GM15510 (cell line): Measurements from ENCODE around the gene OPCML.

Experiments
- POLR2A ChIP-seq: IDR thresholded peaks from 3 replicates; pipeline ENCODE4 v1.6.1; 2011; ENCODE audit warnings: borderline replicate concordance; ENCODE audit not compliant: insufficient read length; ENCODE audit errors: extremely low read depth

Gene OPCML

DNA sequence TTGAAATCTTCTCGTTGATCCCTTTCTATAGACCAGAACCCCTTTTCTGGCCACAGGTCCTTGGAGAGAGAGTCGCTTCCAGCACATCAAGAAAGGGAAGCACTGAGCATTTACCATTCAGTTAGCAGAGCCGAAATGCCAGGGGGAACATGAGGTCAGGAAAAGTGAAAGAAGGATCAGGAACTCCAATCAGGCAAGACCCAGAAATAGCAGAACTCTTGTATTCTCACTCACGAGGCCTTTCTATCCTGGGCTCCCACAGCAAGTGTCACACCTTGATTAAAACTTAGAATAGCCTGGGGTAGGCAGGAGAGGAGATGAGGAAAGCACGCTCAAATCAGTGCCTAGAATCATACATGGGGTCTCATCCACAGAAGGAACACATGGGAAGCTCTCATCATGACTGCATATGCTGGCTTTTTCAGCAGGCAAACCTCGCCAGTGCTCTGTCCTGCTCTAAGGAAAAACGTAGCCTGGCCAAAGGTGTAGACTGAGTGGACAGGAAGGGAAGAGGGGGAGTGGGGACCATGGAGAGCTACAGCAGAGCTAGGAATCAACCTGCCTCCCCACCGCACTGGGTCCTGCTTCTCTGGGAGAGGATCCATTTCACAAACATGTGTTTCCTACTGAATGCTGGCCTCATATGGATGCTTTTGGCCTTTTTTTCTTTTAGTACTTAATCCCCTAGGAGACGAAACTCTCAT lies 40.5 kb downstream of the OPCML start:
- TF ChIP-seq POLR2A = no peak

DNA sequence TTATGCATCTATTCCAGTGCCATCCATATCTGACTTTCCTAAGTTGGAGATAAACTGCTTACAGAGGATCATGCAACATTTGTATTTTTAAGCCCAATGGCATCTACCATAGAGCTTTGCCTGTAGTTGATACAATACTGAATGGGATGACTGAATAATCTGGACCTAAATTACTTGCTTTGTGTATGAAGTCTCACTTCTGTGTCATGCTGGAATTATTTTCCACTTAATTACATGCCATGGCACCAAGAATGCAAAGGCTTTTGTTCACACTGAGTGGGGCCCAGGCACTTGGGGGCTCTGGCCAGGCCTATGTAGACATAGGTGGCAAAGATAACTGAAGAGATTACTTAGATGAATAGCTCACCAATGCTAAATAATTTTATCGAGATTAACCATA lies 51.6 kb downstream of the OPCML start:
- TF ChIP-seq POLR2A = no peak

- no peak for TF ChIP-seq POLR2A
Measured at GRCh38 chr11:133479209-133479608, 53.1 kb downstream of the OPCML start.

DNA sequence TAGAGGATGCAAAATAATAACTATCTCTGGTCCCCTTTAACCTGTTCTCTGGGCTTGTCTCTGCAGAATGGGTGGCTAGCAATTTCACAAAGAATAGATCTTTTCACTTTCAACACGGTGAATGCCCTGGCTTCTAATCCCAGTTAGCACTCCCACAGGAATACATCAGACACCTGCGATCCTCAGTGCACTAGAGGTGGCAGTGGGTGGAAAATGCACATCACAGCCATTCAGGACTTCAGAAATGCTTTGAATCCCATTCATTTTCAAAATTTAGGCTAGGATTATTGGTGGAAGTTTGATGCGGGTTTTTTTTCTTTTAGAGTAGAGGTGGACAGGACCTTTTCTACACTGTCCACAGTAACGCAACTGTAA lies 55.1 kb downstream of the OPCML start:
- no peak for TF ChIP-seq POLR2A

- no peak for TF ChIP-seq POLR2A
Measured at GRCh38 chr11:133476570-133477250, 55.6 kb downstream of the OPCML start.

DNA sequence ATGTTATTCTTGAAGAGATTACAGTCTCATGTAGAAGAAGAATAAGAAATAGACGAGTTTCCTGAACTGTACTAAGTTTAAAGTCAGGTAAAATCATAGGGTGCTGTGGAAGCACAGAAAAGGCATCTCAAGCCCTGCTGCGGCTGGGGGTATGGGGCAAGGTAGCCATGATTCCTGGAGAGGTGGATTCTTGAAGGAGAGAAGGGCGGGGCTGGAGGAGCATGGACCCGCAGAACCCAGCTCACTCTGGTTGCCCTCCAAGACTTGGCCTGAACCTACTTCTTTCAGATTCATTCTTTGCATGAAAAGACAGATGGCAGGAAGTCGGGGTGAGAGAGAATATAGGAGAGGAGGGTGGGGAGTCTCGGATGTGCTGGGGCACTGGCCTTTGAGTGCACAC lies 57.8 kb downstream of the OPCML start:
- TF ChIP-seq POLR2A = no peak

DNA sequence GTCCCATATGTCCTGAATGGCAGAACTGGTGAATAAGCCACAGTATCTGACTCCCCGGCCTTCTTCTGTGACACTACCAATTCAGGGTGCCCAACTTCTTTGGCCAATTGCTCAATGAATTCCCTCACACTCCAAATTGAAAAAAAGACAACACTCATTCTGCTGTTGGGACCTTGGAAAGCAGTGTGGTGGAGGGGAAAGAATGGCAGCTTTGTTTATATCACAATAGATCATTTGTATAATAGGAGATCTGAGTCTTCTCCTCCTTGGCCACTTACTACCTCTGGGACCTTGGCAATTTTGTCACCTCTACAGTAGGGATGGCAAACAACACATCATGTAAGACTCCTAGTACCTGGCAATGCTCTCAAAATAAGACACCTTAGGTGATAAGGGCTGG lies 64.6 kb downstream of the OPCML start:
- TF ChIP-seq POLR2A = no peak

- TF ChIP-seq POLR2A = no peak
Measured at GRCh38 chr11:133443206-133443747, 89.0 kb downstream of the OPCML start.

DNA sequence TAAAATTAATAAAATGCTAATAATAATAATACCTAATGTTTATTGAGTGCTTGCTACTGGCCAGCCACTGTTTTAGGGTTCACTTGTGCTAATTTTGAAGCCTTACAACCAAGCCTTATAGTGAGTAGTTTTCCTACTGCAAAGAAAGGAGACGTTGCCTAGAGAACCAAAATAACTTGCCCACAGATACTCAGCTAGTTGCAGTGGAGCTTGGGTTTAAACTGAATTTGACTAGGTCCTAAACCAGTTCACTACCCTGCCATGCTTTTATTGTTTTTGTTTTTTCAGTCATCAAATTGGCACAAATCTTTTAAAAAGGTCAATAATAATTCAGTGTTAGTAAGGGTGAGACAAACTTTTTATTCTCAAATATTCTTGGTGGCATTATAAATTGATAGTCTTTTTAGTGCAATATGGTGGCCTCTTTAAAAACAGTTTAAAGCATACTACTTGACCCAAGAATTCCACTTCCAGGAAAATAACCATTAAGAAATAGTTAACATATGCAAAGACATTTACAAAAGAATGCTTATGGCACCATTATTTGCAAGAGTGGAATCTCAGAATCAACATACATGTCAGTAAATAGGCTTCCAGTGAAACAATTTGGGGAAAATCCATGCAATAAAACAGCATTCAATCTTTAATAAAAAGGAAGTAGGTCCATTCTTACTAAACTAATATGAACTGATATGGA lies 90.2 kb downstream of the OPCML start:
- no peak for TF ChIP-seq POLR2A

DNA sequence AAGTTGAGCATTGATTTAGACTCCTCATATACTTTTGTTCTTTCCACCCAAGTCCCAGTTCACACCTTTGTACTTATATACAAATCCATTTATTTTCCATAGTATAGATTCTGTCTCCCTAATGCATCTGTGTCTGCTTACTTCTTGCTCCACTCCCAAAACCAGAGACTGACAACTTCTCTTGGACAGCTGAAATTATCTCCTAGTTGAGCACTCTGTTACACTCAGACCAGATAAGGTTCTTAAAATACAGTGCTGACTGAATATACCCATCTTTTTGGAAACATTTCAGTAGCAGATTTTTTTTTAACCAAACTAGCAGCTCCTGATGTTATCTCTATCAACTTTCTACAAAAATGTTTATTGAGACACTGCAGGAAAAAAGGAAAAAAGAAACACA lies 106.3 kb downstream of the OPCML start:
- TF ChIP-seq POLR2A = no peak

DNA sequence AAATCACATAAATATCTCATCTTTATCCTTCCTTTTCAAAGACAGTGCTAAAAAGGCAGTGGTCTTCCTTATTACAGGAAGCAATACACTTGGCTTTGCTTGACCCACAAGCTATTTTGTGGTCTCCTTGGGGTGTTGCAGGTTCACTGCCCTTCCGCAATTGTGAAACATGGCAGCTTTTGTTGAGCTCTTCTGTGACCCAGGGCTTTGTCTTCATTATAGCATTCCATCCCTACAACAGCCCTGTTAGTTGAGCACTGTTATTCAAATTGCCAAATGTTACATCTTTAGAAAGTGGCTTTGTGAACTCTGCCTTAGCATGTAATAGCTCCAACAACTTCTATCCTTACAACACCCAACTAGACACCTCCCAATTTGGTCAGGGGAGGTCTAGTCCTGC lies 107.1 kb downstream of the OPCML start:
- no peak for TF ChIP-seq POLR2A

- TF ChIP-seq POLR2A = no peak
Measured at GRCh38 chr11:133418218-133418617, 114.1 kb downstream of the OPCML start.

DNA sequence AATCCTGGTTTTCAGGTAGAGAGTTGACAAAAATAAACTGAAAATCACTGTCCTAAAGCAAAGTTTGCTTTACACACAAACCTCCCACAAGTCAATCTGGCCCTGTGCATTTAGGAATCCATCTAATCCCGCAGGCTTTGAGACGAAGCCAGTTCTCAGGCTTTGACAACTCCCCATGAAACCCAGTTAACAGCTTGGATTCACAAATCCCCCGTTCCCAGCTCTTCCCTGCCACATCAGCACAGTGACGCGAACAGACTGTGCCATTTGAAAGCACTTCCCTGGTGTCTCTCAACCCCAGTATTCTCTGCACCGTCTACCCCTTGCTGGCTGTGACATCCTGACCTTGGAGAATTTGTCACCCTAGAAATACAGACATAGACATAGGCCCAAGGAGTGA lies 117.8 kb downstream of the OPCML start:
- no peak for TF ChIP-seq POLR2A

DNA sequence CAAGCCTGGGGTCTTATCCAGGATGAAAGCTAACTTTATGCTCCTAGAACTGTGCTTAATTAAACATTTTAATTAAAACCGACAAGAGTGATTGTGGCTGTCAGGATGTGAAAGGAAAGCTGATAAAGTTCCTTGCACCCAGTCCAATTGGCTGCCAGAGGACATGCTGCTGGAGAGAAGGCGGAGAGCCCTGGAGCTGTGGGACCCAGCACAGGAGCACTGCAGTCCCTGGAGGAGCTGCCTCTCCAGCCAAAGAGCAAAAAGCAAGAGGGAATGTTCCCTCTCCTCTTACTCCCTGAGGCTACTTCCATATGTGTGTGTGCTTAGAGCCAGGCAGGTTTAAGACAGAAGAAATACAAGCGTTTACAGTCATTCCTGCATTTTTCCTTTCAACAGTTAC lies 118.6 kb downstream of the OPCML start:
- TF ChIP-seq POLR2A = no peak

DNA sequence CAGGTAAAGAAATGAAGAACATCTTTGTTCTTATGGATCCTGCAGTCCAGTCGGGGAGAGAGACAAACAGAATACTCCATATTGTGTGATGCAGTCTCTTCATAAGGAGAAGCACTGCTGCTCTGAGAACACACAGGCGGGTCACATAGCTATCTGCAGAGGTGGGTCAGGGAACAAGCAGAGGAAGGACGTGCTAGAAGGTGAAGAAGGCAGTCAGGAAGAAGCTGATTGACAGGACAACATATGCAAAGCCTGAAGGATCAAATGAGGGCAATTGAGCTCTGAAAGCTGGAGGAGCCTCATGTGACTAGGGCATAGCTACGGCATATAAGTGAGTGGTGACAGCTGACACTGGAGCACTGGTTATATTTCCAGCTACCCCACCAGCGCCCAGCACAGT lies 122.5 kb downstream of the OPCML start:
- TF ChIP-seq POLR2A = no peak

- no peak for TF ChIP-seq POLR2A
Measured at GRCh38 chr11:133408936-133409335, 123.4 kb downstream of the OPCML start.

- TF ChIP-seq POLR2A = no peak
Measured at GRCh38 chr11:133408402-133408801, 123.9 kb downstream of the OPCML start.

DNA sequence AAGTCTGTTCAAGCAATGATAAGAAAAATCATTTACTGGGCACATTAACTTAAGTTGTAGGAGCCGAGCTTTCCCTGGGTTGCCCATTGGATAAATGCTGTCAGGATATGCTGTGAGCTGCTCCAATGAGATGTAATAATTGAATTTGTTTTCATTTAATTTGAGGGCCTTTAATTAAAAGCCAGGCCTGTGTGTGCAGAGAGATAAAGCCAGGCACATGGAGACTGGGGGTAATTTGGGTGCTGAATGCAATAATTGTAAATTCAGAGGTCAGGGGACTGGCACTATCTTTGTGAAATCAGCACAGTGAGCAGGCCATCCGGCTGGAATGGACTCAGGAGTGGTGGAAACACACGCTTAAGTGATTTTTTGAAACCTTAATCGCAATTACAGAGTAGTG lies 125.8 kb downstream of the OPCML start:
- TF ChIP-seq POLR2A = no peak
